GM23338 (cell line): ENCODE measurements around the gene PLAAT5.

ENCODE experiments used
- CREB1 ChIP-seq: fragments of 250-450 bp; sonication (Bioruptor Pico); IDR thresholded peaks from 2 replicates; pipeline ENCODE4 v1.5.0; 2020; ENCODE audit warnings: low read depth, mild to moderate bottlenecking, moderate library complexity
- EZH2 ChIP-seq: fragments of 200-600 bp; sonication (generic); IDR thresholded peaks from one replicate; pipeline ENCODE4 v1.8.0; 2017; ENCODE audit warnings: antibody characterized with exemption, mild to moderate bottlenecking, low read depth; ENCODE audit not compliant: unreplicated experiment
- EZH2phosphoT487 ChIP-seq: fragments of 200-600 bp; sonication (generic); IDR thresholded peaks from one replicate; pipeline ENCODE4 v1.8.1; 2018; ENCODE audit warnings: antibody characterized with exemption; ENCODE audit not compliant: unreplicated experiment
- POLR2AphosphoS5 ChIP-seq: IDR thresholded peaks from 2 replicates; pipeline ENCODE4 v1.6.1; 2016; ENCODE audit warnings: antibody characterized with exemption, low read depth
- TF ChIP-seq, protein P1 (sequence below), 2 experiments: fragments of 200-600 bp in 1 of 2; sonication (generic) in 1 of 2; conservative IDR thresholded peaks; 2 replicates each; pipeline versions ENCODE4 v1.5.1 to v1.6.1; 2016 to 2017; ENCODE audit warnings: antibody characterized with exemption in 2 of 2, low read depth in 2 of 2, mild to moderate bottlenecking in 2 of 2, moderate library complexity in 1 of 2
- TF ChIP-seq, protein P2 (sequence below): IDR thresholded peaks from one replicate; pipeline ENCODE4 v1.6.1; 2018; ENCODE audit warnings: antibody characterized with exemption; ENCODE audit not compliant: unreplicated experiment
- TF ChIP-seq, protein P3 (sequence below): IDR thresholded peaks from 2 replicates; pipeline ENCODE4 v1.6.1; 2016; ENCODE audit warnings: antibody characterized with exemption

DNA sequence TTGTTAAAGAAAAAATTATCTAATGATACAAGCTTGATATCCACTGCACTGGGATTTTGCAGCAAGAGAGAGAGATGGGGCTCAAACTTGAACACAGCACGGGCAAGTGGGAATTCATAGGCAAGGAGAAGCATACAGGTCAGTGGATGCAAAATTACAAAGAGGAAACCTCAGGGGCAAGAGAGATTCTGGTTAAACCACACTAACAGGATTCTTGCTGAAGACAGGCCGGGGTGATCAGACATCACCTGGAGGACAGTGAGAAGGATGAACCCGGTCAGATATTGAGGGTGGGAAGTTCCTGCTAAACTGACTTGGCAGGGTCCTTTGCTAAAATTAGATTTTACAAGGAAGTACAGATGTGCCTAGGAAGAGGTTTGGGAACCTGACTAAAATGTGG is 43.1 kb upstream of the PLAAT5 start:
- TF ChIP-seq, protein P1, sequence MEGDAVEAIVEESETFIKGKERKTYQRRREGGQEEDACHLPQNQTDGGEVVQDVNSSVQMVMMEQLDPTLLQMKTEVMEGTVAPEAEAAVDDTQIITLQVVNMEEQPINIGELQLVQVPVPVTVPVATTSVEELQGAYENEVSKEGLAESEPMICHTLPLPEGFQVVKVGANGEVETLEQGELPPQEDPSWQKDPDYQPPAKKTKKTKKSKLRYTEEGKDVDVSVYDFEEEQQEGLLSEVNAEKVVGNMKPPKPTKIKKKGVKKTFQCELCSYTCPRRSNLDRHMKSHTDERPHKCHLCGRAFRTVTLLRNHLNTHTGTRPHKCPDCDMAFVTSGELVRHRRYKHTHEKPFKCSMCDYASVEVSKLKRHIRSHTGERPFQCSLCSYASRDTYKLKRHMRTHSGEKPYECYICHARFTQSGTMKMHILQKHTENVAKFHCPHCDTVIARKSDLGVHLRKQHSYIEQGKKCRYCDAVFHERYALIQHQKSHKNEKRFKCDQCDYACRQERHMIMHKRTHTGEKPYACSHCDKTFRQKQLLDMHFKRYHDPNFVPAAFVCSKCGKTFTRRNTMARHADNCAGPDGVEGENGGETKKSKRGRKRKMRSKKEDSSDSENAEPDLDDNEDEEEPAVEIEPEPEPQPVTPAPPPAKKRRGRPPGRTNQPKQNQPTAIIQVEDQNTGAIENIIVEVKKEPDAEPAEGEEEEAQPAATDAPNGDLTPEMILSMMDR (conservative IDR thresholded peaks at IDR 0.05; ENCODE audit: low read depth in 2 of 2) = no peak
- TF ChIP-seq, protein P2, sequence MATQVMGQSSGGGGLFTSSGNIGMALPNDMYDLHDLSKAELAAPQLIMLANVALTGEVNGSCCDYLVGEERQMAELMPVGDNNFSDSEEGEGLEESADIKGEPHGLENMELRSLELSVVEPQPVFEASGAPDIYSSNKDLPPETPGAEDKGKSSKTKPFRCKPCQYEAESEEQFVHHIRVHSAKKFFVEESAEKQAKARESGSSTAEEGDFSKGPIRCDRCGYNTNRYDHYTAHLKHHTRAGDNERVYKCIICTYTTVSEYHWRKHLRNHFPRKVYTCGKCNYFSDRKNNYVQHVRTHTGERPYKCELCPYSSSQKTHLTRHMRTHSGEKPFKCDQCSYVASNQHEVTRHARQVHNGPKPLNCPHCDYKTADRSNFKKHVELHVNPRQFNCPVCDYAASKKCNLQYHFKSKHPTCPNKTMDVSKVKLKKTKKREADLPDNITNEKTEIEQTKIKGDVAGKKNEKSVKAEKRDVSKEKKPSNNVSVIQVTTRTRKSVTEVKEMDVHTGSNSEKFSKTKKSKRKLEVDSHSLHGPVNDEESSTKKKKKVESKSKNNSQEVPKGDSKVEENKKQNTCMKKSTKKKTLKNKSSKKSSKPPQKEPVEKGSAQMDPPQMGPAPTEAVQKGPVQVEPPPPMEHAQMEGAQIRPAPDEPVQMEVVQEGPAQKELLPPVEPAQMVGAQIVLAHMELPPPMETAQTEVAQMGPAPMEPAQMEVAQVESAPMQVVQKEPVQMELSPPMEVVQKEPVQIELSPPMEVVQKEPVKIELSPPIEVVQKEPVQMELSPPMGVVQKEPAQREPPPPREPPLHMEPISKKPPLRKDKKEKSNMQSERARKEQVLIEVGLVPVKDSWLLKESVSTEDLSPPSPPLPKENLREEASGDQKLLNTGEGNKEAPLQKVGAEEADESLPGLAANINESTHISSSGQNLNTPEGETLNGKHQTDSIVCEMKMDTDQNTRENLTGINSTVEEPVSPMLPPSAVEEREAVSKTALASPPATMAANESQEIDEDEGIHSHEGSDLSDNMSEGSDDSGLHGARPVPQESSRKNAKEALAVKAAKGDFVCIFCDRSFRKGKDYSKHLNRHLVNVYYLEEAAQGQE = no peak
- TF ChIP-seq POLR2AphosphoS5 (no peak), EZH2 (no peak), EZH2phosphoT487 (no peak), CREB1 (no peak)
- TF ChIP-seq, protein P3, sequence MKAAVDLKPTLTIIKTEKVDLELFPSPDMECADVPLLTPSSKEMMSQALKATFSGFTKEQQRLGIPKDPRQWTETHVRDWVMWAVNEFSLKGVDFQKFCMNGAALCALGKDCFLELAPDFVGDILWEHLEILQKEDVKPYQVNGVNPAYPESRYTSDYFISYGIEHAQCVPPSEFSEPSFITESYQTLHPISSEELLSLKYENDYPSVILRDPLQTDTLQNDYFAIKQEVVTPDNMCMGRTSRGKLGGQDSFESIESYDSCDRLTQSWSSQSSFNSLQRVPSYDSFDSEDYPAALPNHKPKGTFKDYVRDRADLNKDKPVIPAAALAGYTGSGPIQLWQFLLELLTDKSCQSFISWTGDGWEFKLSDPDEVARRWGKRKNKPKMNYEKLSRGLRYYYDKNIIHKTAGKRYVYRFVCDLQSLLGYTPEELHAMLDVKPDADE = no peak
